HG02759 (cell line): ENCODE measurements around the gene SELENOV.

ENCODE experiments used
- ATAC-seq: cut with Tn5 transposase; IDR thresholded peaks from one replicate; pipeline ENCODE4 v1.9.1; 2021; ENCODE audit warnings: mild to moderate bottlenecking, moderate library complexity; ENCODE audit not compliant: unreplicated experiment

Gene SELENOV

DNA sequence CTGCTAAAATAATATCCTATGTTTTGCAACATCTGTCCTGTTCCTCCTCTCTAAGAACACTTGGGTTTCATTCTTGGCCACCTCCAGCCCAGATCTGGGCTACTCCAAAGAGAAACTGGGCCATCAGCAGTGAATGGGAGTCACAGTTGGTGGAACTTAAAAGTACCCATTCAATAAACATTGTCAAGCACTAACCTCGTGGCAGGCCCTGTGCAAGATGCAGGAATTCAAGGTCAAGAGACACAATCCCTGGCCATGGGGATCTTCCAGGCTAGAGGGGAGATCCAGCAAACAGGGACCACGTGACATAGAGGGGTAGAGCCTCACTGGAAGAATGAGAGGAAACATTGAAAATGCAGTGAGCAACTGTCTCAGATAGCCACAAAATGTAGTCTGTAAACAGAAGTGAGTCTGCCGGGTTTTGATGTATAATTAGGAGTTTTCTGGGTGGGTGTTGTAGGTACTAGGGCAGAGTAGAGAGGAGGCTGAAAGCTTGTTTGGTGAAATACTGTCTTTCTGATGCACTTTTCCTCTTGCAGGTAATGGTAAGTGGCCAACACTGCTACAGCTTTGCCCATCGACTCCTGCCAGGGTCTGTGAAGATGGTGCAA, 39.9 kb downstream of the SELENOV start:
- no peak for ATAC-seq

DNA sequence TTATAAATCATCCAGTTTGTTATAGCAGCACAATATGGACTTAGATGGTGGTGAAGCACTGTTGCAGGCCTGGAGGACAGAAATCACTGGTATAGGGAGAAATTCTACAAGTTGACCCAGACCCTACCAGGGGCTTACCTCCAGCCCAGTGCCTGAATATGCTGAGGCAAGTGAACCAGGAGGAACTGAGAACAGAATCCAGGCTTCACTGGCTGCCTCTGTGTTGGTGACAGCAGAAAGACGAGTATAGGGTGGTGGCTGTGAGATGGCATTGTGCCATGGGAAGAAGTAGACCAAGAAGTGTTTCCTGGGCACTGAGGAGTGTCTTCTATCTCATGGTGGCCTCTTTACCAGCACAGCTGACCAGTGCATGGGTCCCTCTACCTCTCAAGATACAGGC, 40.9 kb downstream of the SELENOV start:
- no peak for ATAC-seq

DNA sequence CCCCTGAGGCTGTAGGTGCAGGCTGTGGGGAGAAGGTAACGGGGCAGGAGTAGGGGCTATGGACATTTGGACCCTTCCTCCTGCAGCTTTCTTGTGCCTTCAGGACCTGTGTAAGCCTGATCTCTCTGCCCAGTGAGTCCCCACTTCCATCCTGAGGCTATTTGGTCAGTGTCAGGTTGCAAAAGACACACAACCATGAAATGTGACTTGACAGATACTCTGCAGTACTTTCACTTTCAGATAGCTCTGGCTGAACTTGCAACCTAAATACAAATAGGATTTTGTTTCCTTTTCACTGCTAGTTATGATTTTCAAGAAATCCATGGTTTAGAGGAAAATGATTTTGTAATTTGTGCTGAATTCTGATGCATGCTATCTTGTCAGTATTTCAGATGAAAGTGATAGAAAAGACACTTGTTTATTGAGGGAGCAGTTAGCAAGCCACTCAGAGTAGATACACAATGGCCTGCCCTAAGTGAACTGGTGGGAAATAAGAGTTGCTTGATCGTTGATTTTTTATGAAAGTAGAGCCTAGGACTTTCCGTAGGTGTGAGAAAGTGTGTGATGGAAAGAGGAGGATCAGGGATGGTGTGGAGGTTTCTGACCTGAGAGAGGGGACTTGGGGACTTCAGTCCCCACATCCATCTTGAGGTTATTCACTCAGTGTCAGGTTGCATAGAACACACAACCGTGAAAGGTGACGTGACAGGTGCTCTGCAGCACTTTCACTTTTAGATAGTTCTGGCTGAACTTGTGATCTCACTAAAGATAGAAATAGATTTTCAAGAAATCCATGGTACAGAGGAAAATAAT, 43.1 kb downstream of the SELENOV start:
- ATAC-seq: no peak

DNA sequence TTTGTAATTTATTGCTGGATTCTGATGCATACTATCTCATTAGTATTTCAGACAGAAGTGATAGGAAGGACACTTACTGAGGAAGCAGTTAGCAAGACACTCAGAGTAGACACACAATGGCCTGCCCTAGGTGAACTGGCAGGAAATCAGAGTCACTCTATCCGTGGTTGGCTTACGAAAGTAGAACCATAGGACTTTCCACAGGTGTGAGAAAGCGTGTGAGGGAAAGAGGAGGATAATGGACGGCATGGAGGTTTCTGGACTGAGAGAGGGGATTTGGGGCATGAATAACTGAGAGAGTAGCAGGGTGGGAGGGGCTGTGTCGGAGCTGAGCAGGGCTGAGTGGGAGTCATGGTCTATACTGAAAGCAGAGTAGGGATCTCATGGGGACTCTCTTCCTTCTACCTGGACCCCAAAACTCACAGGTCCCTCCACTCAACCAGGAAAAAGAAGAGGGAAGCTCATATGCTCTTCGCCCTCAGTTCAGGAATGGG, 43.7 kb downstream of the SELENOV start:
- ATAC-seq: no peak

DNA sequence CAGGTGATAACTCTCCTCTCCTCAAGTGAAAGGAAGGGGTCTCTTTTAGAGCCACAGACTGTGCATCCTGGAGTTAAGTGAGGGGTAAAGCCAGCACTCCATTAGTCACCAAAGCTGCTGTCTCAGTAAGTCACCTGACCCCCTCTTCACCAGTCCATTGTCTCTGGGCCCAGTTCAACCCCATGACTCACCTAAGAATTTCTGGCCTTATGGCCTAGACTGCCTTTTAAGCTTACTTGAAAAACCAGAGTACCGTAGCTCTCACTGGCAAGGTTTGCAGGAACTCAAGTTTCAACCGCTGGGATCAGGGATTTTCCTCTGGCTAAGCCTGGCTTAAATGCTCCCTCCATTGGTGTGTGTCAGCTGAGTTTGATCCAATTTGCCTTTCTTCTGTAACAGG, 48.5 kb downstream of the SELENOV start:
- ATAC-seq: no peak

DNA sequence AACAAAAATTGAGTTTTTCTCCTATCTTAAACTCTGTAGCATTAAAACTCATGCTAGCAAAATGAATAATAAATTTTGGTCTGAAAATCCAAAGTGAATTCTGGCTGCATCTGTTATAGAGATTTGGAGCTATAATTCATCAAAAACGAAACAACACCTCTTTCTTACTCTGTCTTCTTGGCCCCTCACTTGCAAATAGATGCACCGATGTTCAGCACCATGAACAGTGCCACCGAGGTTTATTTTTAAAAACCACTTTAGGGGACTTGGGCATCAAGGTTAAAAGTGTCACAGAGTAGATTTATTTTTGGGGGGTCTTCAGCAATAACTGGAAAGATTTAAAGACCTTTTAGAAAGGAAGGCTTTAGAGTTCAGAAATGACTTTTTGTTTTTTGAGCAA, 51.1 kb downstream of the SELENOV start:
- no peak for ATAC-seq

DNA sequence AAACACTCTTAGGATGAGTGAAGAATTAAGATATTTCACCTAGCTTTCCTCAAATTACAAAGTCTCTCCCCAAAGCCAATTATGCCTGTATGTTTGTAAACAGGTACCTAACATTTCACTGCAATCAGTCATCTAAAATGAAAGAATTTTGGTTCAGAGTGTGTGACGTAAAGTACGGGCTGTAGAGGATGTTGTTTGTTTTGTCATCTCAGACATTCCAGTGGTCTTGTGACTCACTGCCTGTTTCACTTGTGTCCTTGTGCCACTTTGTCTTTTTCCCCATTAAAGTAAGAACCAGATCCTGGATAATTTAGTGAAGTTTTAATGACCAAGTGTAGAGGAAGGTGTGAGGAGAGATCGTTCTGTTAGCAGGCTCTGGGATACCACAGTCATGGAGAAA, 53.7 kb downstream of the SELENOV start:
- no peak for ATAC-seq
